NCI-H1417 treated with DMSO at 0.1 percent for 48 hours (cell line): ENCODE data around the gene INAFM2.

Experiments
- DNase-seq: peaks from one replicate; lab custom pipeline; 2025; lab: John Stamatoyannopoulos, UW

The INAFM2 gene

DNA sequence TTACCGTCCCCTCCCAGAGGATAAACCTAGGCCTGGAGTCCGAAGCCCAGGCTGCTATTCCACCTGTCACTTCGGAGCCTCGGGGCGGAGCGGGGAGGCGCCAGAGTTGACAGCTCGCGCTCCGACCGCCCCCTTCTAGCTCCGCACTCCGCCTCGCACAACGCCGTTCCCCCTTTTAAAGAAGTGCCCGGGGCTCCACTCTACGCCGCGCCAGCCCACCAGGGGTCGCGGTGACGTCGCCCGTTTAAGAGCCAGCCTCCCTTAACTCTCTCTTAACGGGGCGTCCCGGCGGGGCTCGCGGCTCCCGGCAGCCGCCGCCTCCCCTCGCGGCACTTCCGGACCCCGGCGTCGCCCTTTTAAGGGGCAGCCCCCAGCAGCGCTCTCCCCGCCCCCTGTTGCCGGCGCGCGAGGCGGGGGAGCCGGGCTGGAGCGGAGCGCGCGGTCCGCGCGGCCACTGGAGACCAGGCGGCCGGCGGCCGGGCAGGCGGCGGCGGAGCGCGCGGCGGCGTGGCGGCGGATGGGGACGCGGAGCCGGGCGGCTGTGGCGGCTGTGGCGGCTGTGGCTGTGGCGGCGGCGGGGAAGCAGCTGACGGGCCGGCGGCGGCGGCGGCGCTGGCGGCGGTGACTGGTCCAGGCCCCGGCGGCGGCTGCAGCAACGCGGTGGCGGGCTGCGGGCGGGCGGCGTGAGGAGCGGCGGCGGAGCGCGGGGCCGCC is at the start of gene INAFM2:
TSS of gene INAFM2 (plus strand) at position 454 of the 714 bp plus-strand sequence. CDS start 364 bp downstream, outside the sequence.
- peak; percentile 42 for DNase-seq

DNA sequence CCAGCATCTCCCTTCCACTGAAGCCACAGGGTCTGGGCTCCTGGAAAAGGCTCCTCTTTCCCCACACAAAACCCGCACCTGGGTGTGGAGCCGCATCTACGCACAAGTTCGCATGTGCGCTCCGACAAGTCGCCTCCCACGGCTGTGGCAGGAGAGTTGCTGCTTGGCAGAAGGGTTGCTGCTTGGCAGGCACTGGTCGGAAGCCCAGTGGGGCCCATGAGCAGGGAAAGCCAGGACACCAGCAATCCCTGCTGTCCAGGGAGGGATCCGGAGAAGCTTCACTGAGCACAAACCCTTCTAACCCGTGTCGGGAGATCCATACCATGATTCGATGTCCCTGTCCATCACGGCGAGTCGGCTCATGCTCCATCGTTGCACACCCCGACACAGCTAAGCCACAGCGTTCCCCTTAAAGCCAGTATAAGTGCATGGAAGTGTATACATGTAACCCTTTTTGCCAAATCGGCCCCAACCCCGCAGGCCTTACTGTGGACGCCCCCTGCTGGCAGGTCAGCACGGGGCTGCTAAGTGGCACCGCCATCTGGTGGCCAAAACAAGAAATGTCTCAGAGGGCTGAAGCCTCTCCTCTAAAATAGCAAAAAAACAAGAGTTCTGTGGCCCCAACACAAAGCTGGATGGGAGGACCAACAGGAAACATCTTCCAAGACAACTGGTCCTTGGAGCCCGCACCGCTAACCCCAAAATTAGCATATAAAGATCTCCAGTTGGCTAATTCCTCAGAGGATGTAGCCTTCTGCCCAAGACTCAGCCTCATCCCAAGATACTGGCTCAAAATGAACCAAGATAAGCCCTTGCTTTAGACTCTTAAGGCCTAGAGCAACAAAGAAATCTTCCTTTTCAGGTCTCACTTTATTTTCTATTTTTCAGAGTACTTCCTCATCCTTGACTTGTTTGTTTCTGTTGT is 48.9 kb upstream of the INAFM2 start:
- no peak for DNase-seq

DNA sequence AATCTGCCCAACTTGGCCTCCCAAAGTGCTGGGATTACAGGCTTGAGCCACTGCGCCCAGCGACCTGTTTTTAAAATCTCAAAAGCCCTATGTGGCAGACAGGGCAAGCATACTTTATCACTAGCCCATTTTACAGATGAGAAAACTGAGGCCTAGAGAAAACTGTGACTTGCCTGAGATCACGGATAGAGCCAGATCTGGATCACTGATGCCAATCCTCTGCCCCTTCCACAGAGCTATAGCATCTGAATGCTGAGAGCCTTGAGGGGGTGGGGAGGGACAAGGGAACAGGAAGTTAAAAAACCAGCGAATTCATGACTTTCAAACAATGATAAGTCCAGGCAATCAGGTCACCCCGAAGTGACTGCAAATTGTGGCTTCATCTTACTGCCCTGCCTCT is 48.0 kb upstream of the INAFM2 start:
- no peak for DNase-seq

DNA sequence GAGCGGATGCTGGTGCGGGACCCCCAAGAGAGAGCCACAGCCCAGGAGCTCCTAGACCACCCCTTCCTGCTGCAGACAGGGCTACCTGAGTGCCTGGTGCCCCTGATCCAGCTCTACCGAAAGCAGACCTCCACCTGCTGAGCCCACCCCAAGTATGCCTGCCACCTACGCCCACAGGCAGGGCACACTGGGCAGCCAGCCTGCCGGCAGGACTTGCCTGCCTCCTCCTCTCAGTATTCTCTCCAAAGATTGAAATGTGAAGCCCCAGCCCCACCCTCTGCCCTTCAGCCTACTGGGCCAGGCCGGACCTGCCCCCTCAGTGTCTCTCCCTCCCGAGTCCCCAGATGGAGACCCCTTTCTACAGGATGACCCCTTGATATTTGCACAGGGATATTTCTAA is 47.5 kb upstream of the INAFM2 start:
- no peak for DNase-seq

GRCh38 chr15:40276927-40277326 is 46.6 kb upstream of the INAFM2 start:
- DNase-seq: no peak

- DNase-seq: no peak
These were observed 46.0 kb upstream of the INAFM2 start for GRCh38 chr15:40277471-40277870.

DNA sequence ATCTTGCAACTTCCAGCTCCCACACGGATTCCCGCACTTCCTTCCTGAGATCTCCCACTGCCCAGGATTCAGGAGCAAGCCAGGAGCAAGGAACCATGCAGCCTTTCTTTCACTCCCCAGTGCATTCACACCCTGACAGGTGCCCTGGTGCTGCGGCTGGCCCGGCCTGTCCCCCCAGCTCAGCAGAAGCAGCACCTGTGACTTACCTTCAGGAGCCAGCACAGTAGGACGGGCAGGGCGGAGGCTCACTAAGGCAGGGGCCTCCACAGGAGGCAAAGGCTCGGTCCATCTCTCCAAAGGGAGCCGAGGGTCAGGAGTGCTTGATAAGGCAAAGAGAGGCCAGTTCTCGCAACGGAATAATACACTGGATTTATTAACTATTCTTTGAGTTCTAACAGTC is 45.5 kb upstream of the INAFM2 start:
- DNase-seq: no peak

- DNase-seq: no peak
These were observed 43.9 kb upstream of the INAFM2 start for GRCh38 chr15:40279437-40280141.

DNA sequence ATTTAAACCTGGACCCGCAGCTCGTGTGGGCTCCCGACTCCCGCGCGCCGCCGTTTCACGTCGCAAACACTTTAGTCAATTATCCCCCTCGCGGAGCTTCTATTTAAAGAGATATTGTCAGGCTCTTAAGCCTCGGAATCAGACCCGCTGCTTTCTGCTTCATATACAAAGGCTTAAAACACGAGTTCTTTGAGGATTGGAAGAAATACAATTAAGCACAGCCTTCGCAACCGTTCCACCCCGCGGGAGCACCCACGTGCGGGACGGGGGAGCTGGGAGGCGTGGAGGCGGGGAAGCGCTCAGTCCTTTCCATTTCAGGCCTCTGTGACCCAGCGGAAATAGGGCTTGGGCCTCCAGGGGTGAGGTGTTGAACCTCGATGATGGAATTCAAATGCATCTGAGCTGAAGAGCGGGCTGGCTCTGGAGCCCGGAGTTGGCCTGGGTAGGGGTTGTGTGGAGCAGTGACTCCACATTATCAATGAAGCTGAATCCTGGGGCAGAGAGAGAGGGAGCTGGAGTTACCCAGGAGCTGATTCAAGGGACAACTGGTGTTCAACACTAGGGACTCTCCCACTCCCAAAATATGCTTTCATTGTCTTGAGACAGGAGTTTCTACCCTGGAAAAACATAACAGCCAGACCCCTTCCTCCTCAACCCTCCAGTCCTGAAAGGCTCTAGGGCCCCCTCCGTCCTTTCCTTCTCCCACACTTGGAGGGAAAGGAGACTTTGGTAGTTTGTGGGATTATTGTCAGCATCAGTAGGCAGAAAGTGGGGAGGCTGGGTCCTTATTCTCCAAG is 43.0 kb upstream of the INAFM2 start:
- DNase-seq: no peak

GRCh38 chr15:40281057-40281800 is 42.3 kb upstream of the INAFM2 start:
- DNase-seq: no peak

DNA sequence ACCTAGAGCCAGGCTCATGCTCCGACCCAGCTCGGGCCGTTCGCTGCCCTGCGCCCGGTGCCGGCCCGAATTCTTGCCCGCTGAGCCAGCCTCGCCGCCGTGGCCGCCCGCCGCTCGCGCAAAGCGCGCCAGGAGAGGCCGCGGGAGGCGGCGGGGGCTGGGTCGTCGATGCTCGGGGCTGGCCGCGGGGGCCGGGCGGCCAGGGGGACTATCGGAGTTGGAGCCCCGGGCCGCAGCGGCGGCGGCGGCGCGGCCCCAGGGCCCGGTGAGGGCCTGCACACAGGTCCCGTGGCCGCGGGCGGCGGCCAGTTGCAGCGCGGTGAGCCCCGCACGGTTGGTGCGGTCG is 41.7 kb upstream of the INAFM2 start:
- DNase-seq: no peak

DNA sequence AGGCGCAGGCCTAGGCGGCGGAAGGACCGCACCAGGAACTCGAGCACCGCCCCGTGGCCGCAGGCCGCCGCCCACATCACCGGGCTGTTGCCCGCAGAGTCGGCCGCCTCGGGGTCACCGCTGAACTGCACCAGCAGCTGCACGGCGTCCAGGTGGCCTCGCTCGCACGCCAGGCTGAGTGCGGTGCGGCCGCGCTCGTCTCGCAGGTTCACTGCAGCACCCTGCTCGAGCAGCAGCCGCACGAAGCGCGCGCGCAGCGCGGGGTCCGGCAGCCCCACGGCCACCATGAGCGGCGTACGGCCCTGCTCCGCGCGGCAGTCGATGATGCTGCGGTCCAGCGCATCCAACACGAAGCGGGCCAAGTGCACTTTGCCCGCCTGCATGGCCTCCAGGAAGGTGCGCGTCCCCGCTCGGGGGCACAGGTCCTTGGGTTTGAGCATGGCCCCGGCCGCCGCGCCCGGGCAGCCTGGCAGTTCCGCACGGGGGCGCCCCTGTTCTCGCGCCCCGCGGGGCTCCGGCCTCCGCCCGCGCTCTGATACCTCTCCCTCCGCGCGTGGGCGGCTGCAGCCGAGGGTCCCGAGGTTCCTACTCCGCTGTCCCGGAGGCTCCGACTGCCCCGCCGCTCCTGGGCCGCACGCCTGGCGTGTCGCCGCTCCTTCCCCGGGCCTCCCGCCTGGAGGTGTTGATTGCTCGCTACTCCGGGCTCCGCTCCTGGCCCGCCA is 41.2 kb upstream of the INAFM2 start:
- no peak for DNase-seq

GRCh38 chr15:40282869-40283614 is 40.5 kb upstream of the INAFM2 start, which contains the start of gene ANKRD63:
Gene ANKRD63 (minus strand): TSS chr15:40283064. CDS start chr15:40282586, 478 bp downstream.
- no peak for DNase-seq

DNA sequence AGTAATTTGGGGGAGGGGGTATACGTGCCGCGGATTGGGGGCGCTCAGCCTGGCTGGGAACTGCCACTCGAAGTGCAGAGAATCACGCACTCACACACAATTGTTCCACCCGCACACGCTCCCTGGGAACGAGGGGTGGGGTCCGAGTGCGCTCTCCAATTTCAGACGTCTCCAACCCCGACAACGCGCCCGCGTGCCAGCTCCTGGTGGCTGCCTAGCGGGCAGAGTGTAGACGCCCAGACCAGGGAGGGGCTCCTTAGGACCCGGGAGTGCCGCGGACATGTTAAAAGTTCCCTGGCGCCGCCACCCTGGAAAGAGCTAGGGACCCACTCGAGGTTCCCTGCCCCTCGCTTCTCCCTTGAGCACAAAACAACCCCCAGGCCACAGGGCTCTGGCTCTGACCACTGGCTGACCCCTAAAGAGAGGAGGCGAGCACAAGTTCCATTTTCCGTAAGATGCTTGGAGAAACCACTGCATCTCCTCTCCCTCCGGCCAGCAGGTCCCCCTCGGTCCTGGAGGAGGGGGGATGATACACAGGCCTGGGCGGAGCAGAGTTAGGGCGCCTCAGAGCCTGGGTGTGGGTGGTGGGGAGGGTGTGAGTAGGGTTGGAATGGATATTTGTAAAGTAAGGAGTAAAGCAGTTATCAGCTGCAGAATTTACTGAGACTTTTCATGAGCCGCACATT is 39.7 kb upstream of the INAFM2 start:
- DNase-seq: no peak

GRCh38 chr15:40285151-40285550 is 38.3 kb upstream of the INAFM2 start:
- DNase-seq: no peak

DNA sequence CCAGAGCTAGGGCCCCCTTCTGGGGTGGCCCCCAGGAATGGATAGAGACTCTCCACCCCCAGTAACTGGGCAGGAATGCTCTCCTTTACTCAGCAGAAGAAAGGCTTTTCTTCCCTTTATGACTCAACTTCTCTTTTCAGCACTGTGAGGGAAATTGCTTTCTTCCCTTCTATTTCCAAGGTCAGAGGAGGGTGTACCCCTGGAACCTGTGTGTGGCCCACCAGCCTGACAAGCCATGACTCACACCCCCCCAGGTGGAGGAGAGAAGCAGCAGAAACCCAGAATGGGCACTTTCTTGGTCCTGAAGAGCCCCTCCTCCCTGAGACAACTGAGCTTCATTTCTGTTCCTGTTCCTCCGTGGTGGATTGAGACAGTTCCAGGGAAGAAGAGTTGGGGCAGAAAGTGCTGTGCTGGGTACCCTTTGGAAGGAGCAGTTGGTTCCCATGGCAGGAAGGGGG is 37.9 kb upstream of the INAFM2 start:
- no peak for DNase-seq

GRCh38 chr15:40286061-40286532 is 37.4 kb upstream of the INAFM2 start:
- DNase-seq: no peak

- no peak for DNase-seq
These were observed 36.7 kb upstream of the INAFM2 start for GRCh38 chr15:40286794-40287193.

DNA sequence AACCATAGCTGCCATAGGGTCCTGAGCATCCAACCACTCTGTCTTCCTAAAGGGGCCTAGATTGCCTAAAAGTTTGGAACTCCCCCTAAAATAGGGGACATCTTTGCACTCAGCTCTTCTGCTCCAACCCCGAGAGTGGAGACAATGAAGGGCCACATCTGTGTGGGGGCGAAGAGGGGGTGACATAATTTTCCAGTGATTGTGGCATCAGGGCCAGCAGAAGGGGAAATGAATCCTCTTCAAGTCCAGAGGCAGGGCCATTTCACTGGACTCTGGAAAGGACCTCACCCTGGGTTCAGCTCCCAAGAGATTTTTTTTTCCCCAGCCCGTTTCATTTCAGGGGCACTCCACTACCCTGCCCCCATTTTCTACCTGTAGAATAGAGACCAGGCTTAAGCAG is 36.0 kb upstream of the INAFM2 start:
- DNase-seq: no peak
